Measurements from ENCODE around the gene ARHGAP42.
"Not testable (repeated sequence)": the region's sequence is repeated elsewhere in the genome, so short reads cannot be mapped to it uniquely, and the experiment has no call there.

Gene ARHGAP42

DNA sequence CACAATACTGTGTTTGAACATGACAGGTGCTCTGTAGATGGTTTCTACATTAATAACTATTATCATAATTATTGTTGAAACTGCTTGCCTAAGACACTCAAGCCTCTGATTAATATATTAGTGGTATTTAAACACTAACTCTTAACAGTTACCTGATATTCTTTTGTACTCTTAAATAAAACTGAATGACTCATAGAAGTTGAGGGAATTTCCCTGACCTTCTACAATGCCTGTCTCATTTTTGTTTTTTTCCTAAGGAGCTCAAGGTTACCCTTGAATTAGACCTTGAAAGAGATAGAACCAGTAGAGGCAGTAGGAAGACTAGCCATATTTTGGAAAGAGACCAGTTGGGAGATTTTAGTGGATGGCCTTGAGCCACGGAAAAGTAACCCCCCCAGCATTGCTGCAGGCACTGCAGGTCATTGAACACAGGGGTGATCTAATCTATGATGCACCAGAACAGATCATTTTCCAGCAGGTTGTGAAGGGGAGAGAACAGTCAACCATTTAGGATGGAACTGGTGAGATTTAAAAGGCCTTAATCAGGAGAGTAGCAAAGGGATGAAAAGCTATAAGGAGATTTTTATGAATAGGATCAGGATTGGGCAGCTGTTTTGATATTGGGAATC lies 294.2 kb downstream of the ARHGAP42 start:
- DNase-seq = no peak

DNA sequence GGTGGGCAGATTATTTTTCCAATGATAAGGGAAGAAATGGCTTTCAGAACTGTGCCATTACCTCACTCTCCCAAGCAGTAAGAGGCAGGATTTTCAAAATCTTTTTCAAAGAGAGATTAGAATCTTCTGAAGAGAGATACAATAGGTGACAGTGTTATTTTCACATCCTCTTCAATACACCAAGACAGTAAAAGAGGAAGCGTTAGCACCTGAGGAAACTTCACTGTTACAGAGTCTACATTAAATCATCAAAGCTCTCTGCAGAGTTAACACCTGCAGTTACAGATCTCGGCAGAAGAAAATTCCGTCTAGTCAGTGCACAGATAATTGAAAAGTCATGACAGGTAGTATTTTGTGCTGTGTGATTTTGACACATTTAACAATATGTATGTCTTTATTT lies 297.6 kb downstream of the ARHGAP42 start:
- no peak for DNase-seq

DNA sequence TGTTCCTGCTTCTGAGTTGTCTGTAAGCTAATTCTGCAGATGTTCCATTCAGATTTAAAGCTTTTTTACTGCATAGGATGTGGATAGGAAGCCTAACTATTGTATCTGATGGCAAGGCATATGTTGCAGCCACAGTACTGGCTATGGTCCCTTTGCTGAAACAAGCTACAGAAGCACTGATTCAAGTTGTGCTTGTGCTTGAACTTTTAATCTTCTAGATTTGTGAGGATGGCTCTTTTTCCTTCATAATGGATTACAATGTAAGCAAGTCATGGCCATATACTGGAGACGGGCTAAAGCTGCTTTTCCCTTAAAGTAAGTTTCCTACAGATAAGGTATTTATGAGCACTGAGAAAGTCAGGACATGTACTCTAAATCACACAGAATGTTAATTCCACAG lies 303.8 kb downstream of the ARHGAP42 start:
- DNase-seq = no peak

DNA sequence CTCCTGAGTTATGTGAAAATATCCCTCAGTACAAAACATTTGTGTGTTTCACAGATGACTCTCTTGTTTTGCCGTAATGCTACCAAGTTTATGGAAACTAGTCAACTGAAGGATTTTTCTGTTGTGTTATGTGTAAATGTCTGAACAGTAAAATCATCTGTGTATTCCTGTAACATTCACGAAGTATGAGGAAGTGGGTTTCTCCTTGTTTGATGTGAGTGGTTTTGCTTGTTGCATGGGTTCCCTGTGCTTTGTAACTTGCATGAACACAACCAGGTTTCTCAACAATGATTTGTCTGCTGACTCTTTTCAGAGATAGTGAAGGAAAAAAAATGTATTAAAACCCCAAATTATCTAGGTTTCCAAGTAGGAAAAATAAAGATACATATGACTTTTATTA lies 304.5 kb downstream of the ARHGAP42 start:
- DNase-seq = no peak

DNA sequence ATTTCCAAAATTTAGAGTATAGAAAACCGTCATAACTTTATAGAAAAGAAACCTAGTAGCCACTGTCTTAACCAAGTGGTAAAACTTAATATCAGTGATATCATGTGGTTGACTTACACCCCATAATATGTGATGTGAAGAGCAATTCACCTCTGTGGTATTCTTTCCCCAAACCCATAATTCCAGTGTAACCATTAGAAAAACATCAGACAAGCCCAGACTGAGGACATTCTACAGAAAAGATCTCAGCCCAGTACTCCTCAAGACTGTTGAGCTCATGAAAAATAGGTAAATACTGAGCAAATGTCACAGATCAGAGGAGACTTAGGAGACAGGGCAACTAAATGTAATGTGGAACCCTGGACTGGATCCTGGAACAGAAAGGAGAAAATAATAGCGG lies 307.9 kb downstream of the ARHGAP42 start:
- no peak for DNase-seq

DNA sequence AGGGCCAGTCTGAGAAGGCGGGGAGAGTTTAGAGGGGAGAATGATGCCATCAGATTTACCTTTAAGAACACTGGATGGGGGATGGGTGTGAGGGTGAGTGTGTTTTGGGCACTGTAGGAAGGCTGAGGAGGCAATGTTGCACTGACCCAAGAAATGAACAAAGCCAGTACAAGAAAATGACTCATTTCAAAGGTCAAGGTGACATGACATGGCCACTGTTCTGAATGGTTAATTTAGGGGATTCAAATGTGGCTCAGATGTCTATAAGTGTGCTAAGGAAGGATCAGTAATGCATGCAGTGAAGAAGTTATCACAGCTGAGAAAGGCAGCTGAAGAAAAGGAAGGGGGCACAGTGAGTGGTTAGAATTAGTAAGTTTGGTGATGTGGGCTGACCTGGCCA lies 312.7 kb downstream of the ARHGAP42 start:
- no peak for DNase-seq

DNA sequence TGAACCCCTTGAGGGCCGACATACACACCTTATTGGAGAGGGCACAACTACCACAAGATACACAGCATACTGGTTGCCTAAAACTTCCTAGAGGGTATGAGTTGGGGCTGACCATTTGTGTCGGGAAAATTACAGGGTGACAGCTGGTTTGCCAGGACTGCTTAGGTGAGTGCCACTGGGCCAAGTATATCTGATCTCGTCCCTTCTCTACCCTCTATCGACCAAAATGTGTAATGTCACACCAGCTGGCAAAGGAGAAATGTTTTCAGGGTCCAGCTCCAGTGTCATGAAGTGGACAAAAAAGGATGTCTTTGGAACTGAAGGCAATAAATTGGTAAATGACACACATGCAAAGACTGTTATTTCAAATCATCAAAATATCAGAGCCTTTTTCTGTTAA lies 316.4 kb downstream of the ARHGAP42 start:
- DNase-seq = no peak

DNA sequence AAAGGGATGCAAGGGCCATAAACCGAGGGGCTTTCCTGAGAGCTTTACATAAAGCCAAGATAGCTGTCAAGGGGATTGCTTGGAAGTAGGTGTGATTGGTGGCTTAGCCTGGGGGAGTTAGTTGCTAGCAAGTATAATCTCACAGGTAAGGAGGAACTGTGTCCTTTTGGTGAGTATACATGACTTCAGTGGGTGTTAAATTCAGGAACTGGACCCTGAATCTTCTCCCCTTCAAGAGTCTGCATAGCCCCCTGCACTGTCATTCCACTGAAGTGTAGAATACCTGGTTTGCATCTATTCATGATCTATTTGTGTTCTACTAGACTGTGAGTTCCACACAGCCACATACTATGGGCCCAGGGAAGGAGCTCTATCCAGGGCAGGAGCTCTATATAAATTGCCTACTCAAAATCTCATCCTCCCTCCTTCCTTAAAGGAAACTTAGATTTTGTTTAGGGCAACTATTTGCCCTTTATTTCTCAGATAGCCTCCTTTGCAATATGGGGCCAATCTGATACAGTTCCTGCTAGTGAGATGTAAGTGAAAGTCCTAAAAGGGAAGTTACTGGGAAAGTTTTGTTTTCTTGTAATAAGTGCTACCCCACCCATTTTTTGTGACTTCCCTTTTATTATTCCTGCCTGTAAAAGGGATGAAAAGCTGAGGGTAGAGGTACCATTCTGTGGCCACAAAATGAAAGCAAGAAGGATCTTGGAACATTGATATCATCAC lies 322.0 kb downstream of the ARHGAP42 start:
- DNase-seq = no peak

DNA sequence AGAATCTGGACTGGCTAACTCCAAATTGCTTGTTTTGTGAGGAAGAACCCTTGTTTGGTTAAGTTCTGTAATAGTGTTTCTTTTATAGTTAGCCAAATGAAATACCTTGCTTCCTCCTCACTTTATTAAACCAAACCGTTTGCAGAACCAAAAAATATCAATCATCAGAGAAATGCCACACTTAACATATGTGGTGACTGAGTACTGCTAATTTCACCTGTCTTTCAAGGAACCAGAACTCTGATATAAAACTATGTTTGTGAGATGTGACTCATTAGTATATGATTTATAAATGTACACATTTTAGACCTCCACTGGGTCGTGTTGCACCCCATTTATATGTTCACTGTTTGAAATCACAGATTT lies 322.6 kb downstream of the ARHGAP42 start:
- DNase-seq = no peak

DNA sequence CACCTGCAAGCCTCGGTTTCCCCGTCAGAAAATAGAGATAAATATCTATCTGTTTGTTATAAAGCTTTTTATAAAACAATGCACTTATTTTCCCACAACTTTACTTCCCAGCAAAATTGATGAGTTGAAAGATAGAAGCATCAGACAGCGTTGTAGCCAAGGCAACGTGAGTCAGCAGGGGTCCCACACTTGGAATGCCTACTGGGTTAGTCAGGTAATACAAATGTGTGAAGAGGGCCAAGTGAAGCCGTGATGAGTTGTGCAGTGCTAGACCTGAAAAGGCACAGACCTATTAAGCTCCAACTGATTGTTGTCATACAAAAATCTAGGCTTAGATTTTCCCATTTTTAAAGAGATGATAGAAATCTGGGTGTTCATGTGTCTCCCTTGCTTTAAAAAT lies 323.8 kb downstream of the ARHGAP42 start:
- no peak for DNase-seq

DNA sequence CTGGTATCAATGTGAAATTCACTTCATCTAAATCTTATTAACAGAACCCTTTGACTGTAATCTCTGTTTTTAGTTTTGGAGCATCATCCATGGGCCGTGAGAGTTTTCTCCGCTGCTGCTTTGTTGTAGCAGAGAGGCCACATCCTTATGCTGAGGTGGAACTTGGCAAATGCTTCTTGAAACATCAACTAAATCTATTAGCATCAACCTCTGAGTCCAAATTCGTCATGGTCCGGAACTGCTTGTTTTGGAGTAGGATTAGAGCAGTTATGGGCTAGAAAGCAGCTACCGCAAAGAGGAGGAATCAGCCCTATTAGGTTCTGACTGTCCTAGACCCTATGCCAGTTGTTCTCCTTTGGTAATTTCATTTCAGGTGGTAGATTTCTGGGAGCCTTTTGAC lies 324.8 kb downstream of the ARHGAP42 start:
- no peak for DNase-seq

DNA sequence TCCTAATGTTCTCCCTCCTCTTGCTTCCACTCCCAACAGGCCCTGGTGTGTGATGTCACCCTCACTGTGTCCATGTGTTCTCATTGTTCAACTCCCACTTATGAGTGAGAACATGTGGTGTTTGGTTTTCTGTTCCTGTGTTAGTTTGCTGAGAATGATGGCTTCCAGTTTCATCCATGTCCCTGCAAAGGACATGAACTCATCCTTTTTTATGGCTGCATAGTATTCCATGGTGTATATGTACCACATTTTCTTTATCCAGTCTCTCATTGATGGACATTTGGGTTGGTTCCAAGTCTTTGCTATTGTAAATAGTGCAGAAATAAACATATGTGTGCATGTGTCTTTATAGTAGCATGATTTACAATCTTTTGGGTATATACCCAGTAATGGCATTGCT lies 326.6 kb downstream of the ARHGAP42 start:
- not testable (repeated sequence) for DNase-seq

DNA sequence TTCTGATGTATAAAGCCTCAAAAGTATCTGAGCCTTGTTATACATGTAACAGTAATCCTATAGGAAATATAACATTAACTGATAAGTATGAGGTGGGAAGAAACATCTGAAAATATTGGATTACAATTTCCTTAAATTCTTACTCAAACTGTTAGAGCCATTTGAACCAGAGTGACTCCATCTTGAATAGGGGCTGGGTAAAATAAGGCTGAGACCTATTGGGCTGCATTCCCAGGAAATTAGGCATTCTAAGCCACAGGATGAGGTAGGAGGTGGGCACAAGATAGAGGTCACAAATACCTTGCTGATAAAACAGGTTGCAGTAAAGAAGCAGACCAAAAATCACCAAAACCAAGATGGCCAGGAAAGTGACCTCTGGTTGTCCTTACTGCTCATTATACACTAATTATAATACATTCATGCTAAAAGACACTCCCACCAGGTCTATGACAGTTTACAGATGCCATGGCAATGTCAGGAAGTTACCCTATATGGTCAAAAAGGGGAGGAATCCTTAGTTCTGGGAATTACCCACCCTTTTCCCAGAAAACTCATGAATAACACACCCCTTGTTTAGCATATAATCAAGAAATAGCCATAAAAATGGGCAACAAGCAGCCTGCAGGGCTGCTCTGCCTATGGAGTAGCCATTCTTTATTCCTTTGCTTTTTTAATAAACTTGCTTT lies 327.7 kb downstream of the ARHGAP42 start:
- no peak for DNase-seq

DNA sequence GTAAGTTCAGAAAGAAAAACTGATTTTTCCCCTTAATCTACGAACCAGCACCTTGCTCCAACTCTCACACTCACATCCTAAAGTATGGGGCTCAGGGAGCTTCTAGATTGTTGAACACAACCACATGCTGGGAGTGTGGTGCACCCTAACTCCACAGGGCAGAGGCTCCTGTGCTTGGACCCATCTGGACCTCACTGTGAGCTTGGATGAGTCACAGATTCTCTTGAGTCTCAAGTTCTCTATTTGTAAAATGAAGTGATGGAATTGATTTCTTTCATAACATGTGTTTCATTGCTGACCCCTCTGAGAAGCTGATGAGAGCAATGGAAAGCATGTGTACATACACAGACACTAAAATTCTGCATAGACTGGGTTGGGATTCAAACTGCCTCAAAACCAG lies 332.8 kb downstream of the ARHGAP42 start:
- no peak for DNase-seq

DNA sequence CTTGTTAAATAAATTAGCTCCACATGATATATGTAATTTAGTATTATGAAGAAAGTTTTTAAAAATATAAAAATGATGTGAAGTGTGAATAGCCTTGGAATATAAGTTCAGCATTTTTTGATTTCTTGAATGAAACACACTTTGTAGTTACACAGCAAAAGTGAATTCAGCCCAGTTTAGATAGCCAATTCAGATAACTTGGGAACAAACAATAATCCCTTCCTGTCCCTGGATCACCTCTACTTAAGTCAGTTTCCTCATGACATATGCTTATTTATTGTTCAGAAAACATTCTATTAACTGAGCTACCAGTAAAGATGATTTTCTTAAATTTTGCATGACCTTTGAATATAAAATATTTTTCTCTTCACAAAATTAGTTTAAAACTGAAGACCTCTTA lies 335.2 kb downstream of the ARHGAP42 start:
- no peak for DNase-seq

DNA sequence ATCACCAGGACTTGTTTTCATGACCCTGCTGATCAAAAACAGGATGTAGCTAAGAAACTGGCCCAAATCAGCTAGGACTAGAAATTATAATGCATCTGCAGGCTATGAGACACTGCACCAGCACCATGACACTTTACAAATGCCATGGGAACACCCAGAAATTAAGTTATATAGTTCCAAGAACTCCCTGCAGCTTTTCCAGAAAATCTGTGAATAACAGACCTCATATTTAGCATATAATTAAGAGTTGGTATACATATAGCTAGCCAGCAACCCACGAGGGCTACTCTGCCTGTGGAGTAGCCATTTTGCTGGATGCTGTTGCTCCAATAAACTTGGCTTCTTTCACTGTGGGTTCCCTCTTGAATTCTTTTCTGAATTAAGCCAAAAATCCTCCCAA lies 341.6 kb downstream of the ARHGAP42 start:
- no peak for DNase-seq

DNA sequence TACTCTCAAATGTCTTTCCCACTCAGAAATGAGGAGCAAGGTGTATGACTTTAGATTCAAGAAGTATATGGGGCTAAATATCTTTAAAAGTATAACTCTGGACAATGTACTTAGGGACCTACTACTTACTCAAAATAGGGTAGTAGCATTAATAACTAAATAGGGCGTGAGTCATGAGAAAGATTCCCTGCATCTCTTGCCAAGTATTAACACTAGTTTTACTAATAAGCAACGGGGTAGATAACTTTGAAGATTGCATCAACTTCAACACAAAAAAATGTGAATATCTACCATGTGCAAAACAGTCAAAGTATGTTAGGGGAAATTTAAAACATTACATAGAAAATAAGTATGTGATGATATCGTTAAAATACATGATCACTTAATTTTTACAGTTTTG lies 342.9 kb downstream of the ARHGAP42 start:
- no peak for DNase-seq

DNA sequence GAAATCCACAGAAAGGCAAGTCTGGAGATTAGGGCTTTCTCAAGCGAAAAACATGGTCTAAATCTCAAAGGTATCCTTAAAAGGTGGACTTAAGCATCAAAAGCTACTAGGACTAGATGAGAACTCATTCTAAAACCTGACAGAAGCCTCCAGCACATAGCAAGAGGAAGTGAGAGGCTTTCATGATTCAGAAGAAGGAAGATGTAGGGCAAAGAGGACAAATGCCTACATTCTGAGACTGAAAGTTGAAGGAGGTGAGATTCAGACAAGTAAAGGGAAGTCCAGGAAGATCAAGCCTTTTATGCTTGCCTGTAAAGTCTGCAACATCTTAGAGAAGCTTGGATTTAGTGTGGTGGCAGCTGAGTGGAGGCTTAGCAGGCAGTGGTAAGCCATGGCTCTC lies 343.6 kb downstream of the ARHGAP42 start:
- DNase-seq = no peak

DNA sequence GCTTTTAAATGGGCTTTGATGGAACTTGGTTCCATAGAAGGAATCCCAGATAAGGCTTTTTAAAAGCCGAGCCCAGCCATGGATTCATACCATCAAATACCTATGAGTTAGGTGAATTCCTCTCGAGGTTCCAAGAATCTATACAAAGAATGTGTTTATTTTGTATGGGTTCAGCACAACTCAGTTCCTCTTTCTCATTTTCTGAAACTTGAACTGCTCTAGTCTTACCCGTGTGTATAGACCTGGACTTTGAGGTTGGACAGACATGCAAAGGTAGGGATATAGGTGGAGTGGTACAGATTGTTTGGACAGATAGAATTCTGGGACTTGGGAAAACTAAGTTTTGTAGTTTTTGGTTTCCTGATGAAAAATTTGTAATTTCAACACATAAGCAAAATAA lies 344.6 kb downstream of the ARHGAP42 start:
- DNase-seq = no peak

DNA sequence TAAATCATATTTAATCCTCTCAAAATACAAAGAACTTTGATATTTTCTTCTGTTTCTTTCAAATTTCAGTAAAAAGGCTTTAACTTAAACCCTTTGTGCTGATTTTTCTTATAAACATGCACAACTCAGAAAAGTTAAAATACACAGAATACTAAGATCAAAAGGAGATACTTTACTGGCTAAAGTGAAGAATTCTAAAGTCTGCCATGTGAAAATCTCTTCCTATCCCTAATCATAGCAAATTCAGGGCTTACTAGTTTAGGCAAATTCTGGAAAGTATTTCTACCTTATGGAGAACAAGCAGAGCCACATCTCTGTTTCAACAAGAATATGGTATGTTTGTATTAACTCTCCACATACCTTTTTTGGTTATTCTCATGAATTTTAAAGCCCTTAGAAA lies 345.9 kb downstream of the ARHGAP42 start:
- no peak for DNase-seq

DNA sequence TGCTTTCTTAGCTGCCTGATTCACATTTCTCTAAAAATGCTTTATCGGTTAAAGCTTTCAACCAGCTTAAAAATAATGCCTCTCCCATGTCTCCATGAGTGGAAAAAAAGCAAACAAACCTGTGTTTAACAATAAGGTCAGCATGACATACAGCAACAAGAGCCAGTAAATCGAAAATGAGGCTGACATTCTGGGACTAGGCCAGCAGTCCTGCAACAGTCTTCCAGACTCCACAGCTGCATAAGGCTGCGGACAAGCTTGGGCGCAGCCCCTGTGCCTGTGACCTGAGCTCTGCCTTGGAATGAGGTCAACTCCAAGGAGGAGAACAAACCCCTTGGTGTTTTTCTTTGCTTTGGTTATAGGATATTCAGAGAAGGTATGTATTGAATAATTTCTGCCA lies 347.0 kb downstream of the ARHGAP42 start:
- no peak for DNase-seq

DNA sequence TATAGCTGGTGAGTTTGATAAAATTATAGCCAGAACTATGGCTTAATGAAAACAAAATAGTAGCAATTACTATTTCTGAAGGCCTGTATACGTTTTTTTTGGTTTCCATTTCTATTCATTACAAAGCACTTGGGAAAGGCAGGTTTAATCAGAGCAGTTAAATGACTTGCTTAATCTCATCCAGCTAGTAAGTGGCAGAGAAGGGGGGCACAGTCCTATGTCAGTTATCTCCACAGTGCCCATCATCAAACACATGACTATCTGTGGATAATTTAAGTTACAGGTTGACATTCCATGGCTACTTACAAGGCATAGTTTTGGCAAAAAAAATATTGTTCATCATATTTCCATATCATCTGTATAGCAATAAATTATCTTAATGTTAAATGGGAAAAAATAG lies 348.8 kb downstream of the ARHGAP42 start:
- no peak for DNase-seq

Data from CD4-positive, alpha-beta T cell treated with Interleukin-6 for 4 hours (primary cell).